Liver (tissue), 3 donors: ENCODE data around the gene MAPKBP1.

Experiments used
- EGR1 ChIP-seq, 2 donors: IDR thresholded peaks; 2 replicates each; pipeline ENCODE4 v1.6.1; 2016 to 2018; ENCODE audit warnings: antibody characterized with exemption in 2 of 2, low read depth in 2 of 2
- FOXA1 ChIP-seq: IDR thresholded peaks from 2 replicates; pipeline ENCODE4 v1.6.1; 2016; ENCODE audit warnings: antibody characterized with exemption
- GABPA ChIP-seq, 2 donors: IDR thresholded peaks in 1 of 2; conservative IDR thresholded peaks in 1 of 2; 2 replicates each; pipeline ENCODE4 v1.6.1; 2016; ENCODE audit warnings: antibody characterized with exemption in 2 of 2, mild to moderate bottlenecking in 1 of 2, moderate library complexity in 1 of 2
- HNF4A ChIP-seq, 2 donors: conservative IDR thresholded peaks; 2 replicates each; pipeline ENCODE4 v1.6.1; 2016; ENCODE audit warnings: antibody characterized with exemption in 2 of 2, mild to moderate bottlenecking in 2 of 2
- JUND ChIP-seq, 2 donors: IDR thresholded peaks; 2 replicates each; pipeline ENCODE4 v1.6.1; 2016; ENCODE audit warnings: antibody characterized with exemption in 2 of 2
- RAD21 ChIP-seq, 2 donors: IDR thresholded peaks; 2 replicates each; pipeline ENCODE4 v1.6.1; 2016; ENCODE audit warnings: antibody characterized with exemption in 2 of 2, mild to moderate bottlenecking in 2 of 2
- RXRA ChIP-seq, 2 donors: IDR thresholded peaks; 2 replicates each; pipeline ENCODE4 v1.6.1; 2017 to 2018; ENCODE audit warnings: antibody characterized with exemption in 2 of 2, mild to moderate bottlenecking in 1 of 2
- SP1 ChIP-seq: IDR thresholded peaks from 2 replicates; pipeline ENCODE4 v1.6.1; 2018; ENCODE audit warnings: antibody characterized with exemption, mild to moderate bottlenecking
- TAF1 ChIP-seq: conservative IDR thresholded peaks from 2 replicates; pipeline ENCODE4 v1.6.1; 2016; ENCODE audit warnings: antibody characterized with exemption, mild to moderate bottlenecking
- TF ChIP-seq, protein P1 (sequence below): fragments of 150-350 bp; IDR thresholded peaks from 2 replicates; pipeline ENCODE4 v1.5.1; 2017; ENCODE audit warnings: improper control_type of control experiment, low read depth, low read length; ENCODE audit not compliant: missing input control
- TF ChIP-seq, protein P2 (sequence below): IDR thresholded peaks from 2 replicates; pipeline ENCODE4 v1.6.1; 2016; ENCODE audit warnings: antibody characterized with exemption, mild to moderate bottlenecking
- TF ChIP-seq, protein P3 (sequence below): IDR thresholded peaks from 2 replicates; pipeline ENCODE4 v1.6.1; 2016; ENCODE audit warnings: antibody characterized with exemption
- TF ChIP-seq, protein P4 (sequence below): IDR thresholded peaks from 2 replicates; pipeline ENCODE4 v1.6.1; 2016; ENCODE audit warnings: antibody characterized with exemption
- TF ChIP-seq, protein P5 (sequence below): IDR thresholded peaks from 2 replicates; pipeline ENCODE4 v1.6.1; 2016; ENCODE audit warnings: antibody characterized with exemption
- donor health status: healthy.
- donor health status: healthy.

DNA sequence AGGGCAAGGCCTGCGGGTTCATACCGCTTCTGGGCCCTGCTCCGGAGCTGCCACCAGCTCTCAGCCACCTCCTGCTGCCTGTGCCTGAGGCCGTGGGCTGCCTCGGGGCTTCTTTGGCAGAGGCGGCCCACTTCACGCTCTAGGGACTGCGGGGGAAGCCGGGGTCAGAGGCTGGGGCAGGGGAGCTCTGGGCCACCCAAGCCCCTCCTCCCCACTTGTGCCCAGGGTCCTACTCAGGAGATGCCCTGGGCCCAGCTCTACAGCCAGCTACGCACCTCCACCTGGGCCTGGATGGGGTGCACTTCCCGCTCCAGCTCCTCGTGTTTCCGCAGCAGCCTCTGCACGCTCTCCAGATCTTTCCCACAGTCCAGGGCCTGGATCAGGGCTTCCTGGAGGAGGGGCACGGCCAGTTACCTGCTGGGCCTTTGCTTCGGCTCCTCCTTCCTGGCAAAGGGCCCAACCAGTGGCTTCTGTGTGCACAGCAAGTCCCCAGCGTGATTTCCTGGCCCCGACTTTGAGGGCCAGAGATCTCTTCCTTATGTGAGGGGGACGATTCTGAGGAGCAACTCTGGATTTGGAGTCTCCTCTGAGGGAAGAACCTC, 88.3 kb downstream of the MAPKBP1 start:
- TF ChIP-seq, protein P1, sequence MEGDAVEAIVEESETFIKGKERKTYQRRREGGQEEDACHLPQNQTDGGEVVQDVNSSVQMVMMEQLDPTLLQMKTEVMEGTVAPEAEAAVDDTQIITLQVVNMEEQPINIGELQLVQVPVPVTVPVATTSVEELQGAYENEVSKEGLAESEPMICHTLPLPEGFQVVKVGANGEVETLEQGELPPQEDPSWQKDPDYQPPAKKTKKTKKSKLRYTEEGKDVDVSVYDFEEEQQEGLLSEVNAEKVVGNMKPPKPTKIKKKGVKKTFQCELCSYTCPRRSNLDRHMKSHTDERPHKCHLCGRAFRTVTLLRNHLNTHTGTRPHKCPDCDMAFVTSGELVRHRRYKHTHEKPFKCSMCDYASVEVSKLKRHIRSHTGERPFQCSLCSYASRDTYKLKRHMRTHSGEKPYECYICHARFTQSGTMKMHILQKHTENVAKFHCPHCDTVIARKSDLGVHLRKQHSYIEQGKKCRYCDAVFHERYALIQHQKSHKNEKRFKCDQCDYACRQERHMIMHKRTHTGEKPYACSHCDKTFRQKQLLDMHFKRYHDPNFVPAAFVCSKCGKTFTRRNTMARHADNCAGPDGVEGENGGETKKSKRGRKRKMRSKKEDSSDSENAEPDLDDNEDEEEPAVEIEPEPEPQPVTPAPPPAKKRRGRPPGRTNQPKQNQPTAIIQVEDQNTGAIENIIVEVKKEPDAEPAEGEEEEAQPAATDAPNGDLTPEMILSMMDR, result no peak
- no peak for TF ChIP-seq RXRA (IDR thresholded peaks at IDR 0.05)
- TF ChIP-seq SP1, result no peak
- no peak for TF ChIP-seq EGR1 (IDR thresholded peaks at IDR 0.05; ENCODE audit: low read depth in 2 of 2)
- TF ChIP-seq RAD21 (IDR thresholded peaks at IDR 0.05), result no peak
- no peak for TF ChIP-seq TAF1
- TF ChIP-seq, protein P2, sequence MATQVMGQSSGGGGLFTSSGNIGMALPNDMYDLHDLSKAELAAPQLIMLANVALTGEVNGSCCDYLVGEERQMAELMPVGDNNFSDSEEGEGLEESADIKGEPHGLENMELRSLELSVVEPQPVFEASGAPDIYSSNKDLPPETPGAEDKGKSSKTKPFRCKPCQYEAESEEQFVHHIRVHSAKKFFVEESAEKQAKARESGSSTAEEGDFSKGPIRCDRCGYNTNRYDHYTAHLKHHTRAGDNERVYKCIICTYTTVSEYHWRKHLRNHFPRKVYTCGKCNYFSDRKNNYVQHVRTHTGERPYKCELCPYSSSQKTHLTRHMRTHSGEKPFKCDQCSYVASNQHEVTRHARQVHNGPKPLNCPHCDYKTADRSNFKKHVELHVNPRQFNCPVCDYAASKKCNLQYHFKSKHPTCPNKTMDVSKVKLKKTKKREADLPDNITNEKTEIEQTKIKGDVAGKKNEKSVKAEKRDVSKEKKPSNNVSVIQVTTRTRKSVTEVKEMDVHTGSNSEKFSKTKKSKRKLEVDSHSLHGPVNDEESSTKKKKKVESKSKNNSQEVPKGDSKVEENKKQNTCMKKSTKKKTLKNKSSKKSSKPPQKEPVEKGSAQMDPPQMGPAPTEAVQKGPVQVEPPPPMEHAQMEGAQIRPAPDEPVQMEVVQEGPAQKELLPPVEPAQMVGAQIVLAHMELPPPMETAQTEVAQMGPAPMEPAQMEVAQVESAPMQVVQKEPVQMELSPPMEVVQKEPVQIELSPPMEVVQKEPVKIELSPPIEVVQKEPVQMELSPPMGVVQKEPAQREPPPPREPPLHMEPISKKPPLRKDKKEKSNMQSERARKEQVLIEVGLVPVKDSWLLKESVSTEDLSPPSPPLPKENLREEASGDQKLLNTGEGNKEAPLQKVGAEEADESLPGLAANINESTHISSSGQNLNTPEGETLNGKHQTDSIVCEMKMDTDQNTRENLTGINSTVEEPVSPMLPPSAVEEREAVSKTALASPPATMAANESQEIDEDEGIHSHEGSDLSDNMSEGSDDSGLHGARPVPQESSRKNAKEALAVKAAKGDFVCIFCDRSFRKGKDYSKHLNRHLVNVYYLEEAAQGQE, result no peak
- TF ChIP-seq, protein P3, sequence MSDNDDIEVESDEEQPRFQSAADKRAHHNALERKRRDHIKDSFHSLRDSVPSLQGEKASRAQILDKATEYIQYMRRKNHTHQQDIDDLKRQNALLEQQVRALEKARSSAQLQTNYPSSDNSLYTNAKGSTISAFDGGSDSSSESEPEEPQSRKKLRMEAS, result no peak
- TF ChIP-seq, protein P4, sequence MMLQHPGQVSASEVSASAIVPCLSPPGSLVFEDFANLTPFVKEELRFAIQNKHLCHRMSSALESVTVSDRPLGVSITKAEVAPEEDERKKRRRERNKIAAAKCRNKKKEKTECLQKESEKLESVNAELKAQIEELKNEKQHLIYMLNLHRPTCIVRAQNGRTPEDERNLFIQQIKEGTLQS, result no peak
- no peak for TF ChIP-seq FOXA1
- TF ChIP-seq, protein P5, sequence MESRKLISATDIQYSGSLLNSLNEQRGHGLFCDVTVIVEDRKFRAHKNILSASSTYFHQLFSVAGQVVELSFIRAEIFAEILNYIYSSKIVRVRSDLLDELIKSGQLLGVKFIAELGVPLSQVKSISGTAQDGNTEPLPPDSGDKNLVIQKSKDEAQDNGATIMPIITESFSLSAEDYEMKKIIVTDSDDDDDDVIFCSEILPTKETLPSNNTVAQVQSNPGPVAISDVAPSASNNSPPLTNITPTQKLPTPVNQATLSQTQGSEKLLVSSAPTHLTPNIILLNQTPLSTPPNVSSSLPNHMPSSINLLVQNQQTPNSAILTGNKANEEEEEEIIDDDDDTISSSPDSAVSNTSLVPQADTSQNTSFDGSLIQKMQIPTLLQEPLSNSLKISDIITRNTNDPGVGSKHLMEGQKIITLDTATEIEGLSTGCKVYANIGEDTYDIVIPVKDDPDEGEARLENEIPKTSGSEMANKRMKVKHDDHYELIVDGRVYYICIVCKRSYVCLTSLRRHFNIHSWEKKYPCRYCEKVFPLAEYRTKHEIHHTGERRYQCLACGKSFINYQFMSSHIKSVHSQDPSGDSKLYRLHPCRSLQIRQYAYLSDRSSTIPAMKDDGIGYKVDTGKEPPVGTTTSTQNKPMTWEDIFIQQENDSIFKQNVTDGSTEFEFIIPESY, result no peak
- TF ChIP-seq JUND (IDR thresholded peaks at IDR 0.05), result no peak
- no peak for TF ChIP-seq HNF4A (conservative IDR thresholded peaks at IDR 0.05)
- no peak for TF ChIP-seq GABPA (IDR thresholded peaks at IDR 0.05 in 1 of 2, conservative IDR thresholded peaks at IDR 0.05 in 1 of 2)
